Fibroblast of villous mesenchyme (primary cell): Measurements from ENCODE around the gene RNF31. TPM values are rescaled to one million over a fixed set of nuclear protein-coding genes. Genes with fewer than 3 reads are reported as not detected.

Source experiments
- DNase-seq: peaks from one replicate; pipeline ENCODE4 v3.0.0-alpha.2; 2010; ENCODE audit warnings: low read depth
- H3K4me3 ChIP-seq: 2 replicates; pipeline ENCODE4 v1.5.1; 2011; ENCODE audit warnings: low read depth, mild to moderate bottlenecking, low read length
- total RNA-seq: library from RNA; depleted of rRNA; stranded (reverse); fragments of >200 nt; gene quantifications from 2 replicates; pipeline ENCODE4 v1.2.3, GENCODE V29; 2012
- TF ChIP-seq, protein P1 (sequence below): IDR thresholded peaks from 2 replicates; pipeline ENCODE4 v1.5.1; 2012; ENCODE audit warnings: low read depth, mild to moderate bottlenecking, low read length; ENCODE audit not compliant: insufficient read depth

RNF31 gene
- total RNA-seq, 1 donor, result 38.0 TPM

DNA sequence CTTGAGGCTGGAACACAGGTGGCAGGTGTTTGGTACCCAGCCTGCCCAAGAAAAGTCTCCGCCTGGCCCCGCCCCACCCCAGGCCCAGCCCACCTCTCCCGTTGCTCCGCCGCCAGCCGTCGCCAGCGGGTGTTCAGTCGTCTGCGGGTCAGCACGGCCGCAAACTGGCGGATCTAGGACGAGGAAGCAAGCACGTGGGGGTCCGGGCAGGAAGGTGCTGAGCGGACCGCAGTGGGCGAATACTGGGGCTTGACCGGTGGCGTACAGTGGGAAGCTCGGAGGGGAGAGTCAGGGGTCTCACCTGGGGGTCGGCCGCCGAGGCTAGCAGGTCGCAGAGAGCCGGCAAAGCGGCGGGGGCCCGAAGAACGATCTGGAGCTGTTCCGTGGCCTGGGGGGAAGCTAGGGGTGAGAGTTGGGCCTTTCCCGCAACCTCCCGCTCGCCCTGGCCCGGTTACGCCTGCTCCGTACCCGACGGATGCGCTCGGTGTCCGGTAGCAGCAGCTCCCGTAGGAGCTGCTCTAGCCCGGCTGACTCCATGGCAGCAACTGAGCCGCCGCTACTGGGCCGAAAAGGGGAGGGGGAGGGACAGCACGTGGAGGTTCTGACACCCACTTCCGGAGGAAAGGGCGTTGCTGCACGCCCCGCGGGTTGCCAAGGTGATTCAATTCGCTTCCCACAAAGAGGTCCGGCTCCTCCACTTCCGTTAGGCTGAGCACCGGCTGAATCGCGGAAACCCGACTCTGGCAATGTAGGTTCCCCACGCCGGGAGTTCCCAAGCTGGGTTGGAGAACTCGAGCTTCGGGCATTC, 41.2 kb downstream of the RNF31 start, which contains the start of gene IPO4:
TSS of gene IPO4 (minus strand) at position 566 of the 808 bp plus-strand sequence. CDS start at position 537, 29 bp downstream.
- H3K4me3 ChIP-seq, result peak within 1 kb of the TSS; percentile 76
- TF ChIP-seq, protein P1, sequence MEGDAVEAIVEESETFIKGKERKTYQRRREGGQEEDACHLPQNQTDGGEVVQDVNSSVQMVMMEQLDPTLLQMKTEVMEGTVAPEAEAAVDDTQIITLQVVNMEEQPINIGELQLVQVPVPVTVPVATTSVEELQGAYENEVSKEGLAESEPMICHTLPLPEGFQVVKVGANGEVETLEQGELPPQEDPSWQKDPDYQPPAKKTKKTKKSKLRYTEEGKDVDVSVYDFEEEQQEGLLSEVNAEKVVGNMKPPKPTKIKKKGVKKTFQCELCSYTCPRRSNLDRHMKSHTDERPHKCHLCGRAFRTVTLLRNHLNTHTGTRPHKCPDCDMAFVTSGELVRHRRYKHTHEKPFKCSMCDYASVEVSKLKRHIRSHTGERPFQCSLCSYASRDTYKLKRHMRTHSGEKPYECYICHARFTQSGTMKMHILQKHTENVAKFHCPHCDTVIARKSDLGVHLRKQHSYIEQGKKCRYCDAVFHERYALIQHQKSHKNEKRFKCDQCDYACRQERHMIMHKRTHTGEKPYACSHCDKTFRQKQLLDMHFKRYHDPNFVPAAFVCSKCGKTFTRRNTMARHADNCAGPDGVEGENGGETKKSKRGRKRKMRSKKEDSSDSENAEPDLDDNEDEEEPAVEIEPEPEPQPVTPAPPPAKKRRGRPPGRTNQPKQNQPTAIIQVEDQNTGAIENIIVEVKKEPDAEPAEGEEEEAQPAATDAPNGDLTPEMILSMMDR, result no peak
- DNase-seq, result peak; percentile 99

DNA sequence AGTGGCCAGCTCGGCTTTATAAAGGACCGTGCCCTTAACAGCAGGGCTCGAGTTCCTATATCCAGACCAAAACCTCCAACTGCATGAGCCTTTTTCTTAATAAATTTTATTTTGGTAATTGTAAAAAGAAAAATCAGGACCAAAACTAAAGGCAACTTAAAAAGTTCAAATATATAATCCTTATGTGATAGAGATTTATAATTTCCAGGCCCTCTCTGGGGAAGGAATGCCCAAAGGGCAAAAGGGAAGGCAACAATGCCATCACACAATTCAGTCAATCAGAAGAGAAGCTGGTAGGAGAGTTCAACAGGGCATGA, 41.7 kb downstream of the RNF31 start:
- peak overlapping the region; percentile 76 for H3K4me3 ChIP-seq
- TF ChIP-seq, protein P1, result no peak
- DNase-seq, result no peak

DNA sequence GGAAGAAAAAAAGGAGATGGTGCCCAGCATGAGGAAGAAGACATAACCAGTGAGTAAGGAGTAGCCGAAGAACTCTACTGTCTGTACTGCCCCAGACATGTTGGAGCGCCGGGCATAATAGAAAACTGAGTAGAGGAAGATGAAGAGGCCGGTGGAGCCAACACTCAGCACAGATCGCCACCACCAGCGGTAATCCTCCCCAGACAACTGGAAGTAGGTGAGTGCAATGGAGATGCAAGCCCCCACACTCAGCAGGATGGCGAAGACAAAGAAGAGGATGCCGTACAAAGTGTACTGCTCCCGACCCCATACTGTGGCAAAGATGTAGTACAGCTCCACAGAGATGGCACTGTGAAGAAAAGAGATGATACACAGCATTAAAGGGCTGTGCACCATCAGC, 42.2 kb downstream of the RNF31 start:
- TF ChIP-seq, protein P1, result no peak
- no peak for DNase-seq
- no peak overlapping the region for H3K4me3 ChIP-seq

DNA sequence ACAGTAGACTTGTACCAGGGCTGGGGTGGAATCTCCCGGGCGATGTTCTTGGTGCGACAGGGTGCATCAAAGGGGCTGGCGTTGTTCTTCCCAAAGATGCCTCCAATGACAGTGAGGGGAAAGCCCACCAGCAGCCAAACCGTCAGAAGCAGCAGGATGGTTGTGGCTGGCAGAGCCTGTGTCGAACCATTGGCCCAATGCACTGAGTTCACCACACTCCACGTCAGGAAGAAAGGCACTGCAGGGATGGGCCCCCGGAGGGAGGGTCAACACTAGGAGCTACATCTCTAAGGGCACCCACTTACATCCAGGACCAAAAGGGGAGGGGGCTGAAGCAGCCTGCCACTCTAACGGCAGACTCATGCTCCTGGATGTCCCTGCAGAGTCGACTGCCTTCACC, 43.1 kb downstream of the RNF31 start:
- TF ChIP-seq, protein P1, result no peak
- H3K4me3 ChIP-seq, result no peak overlapping the region
- no peak for DNase-seq

DNA sequence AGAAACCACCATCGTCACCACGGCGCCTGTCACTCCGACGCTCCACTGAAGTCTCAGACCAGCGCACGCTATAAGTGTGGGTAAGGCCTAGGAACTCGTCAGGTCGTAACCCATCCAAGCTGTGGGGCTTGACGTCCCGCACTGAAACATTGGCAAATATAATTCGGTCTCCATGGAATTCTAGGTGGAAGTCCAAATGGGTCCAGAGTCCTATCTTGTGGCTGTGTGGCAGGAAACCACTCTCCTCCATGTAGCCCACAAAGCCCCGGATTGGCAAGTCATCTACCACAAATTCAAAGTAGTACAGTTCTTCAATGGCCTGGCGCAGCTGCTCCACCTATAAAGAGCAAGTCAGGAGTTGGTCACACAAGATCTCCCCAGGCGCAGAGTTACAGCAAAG, 45.6 kb downstream of the RNF31 start:
- H3K4me3 ChIP-seq, result no peak overlapping the region
- DNase-seq, result no peak
- TF ChIP-seq, protein P1, result no peak

DNA sequence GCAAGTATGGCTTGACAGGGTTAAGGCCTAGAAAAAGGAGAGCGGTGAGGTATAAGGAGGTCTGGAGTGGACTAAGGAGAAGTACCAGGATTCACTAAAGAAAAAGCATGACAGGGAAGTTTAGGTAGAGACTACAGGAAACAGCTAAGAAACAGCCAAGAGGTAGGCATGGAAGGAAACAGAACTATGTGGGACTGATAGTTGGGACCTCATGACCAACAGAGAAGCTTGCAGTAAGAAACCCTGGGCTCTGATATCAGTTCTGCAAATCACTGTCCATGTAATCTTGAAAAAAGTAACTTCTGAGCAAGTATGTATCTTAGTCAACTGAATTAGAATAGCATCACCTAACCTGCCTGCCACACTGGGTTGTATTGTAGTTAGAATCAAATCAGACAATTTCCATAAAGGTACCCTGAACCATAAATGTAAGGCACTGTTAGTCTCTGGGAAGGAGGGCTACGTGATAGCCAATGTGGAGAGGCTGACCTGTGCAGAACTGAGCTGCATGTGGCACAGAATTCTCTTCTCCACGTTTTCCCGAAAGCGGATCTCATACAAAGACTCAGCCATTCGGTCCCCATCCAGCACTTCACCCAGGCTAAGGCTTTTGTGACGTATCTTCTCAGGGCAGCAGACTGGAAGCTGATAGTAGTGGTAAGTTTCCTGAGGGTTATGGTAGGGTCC, 47.0 kb downstream of the RNF31 start:
- no peak for DNase-seq
- peak overlapping the region; percentile 84 for H3K4me3 ChIP-seq
- TF ChIP-seq, protein P1, result no peak
